T-helper 2 cell (primary cell): ENCODE data around the gene GRPEL2.

ENCODE experiments used
- DNase-seq, 5 experiments: peaks; one replicate each; pipeline versions ENCODE4 v3.0.0 to v3.0.0-alpha.2; 2012 to 2022

Gene GRPEL2

DNA sequence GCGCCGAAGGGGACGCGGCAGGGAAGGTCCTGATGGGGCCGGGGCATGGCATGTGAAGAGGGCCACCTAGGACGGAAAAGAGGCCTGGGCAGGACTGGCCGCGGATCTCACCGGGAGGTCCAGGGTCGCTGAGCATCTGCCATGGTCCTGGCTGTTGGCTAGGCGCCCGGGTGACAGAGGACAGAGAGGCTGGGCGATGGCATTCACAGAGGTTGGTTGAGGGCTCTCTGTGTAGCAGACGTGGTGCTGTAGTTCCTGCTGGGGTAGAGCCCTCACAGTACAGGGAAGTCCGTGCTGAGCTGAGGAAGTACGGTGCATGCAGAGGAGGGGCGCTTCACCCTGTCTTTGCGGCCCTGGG lies 13.0 kb downstream of the GRPEL2 start:
- DNase-seq, result peak in 3 of 5 experiments; percentile 18 to 50 (median 21)

DNA sequence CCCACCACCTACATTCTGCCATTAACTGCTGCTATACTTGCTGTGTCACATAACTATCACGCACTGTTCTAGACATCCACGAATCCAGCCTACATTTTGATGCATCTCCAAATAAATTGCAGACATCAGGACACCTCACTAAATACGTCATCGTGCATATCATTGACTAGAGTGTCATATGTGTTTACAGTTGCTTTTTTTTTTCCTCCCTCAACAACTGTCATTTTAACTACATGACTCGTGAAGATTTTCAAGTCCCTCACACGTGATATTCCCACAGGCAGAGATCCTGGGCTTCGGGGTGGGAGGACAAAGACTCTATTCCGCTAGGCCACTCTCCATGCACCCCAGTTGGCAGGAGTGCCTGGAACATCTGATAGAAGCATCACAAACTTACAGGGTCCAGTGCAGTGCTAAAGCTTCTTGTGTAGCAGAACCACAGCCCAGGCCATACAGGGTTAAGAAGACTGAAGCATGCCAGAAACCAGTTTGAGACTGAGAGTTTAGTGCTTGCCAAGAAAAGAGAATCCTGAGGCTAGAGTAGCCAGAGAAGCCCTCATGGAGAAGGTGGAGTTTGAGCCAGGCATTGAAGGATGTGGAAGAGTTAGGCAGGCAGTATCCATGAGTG lies 13.7 kb downstream of the GRPEL2 start:
- DNase-seq, result no peak

DNA sequence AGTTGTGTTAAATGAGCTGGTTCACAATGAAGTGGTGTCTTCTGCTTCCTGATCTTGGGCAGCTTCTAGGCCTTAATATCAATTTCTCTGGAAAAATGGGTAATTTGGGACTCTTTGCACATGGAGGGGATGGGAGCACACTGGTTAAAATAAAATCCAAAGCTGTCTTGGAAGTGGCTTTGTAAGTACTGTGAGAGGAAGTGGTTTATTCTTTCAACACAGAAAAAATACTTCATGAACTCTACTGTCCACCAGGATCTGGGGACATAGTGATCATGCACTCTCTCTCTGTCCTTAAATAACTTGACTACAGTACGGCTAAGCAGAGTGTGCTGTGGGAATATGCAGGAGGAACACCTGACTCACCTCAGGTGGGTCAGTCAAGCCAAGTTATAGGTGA lies 15.0 kb downstream of the GRPEL2 start:
- DNase-seq, result no peak

DNA sequence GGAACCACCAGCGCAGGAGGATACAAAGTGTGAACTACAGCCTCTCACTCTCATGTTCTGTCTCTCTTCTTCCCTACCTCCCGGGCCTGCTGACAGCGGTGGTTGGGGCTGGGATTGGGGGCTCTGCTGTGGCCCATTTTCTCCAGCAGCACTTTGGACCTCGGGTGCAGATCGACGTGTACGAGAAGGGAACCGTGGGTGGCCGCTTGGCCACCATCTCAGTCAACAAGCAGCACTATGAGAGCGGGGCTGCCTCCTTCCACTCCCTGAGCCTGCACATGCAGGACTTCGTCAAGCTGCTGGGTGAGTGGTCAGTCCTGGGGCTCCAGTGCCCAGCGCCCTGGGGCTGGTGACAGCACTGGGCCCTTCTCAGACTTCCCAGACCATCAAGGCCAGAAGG lies 17.2 kb downstream of the GRPEL2 start:
- no peak for DNase-seq

DNA sequence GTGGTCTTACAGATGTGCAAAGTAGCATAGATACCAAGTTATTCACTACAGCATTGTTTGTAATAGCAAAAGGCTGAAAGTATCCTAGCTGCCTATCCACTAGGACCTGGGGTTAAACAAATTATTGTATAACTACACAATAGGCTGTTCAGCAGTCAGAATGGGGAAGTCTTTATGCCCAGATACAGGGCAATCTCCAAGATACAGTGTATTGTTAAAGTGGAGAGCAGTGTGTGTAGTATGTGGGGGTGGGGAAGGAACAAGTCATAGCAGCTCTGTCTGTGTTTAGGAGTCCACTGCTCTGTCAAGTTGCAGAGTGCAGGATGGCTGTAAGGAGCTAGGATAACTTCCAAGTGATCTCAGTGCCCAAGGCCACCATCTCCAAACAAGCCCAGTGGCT lies 18.1 kb downstream of the GRPEL2 start:
- DNase-seq, result no peak

DNA sequence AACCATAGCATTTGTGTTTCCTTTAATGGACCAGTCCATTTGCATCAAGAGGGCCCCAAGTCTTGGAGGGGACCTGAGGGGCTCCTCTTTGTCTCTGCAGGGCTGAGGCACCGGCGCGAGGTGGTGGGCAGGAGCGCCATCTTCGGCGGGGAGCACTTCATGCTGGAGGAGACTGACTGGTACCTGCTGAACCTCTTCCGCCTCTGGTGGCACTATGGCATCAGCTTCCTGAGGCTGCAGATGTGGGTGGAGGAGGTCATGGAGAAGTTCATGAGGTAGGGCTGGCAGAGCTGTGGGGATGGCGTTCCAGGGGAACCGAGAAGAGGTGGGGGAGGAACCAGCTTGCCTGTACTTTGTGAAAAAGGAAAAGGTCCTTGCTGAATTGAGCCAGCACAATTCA lies 18.6 kb downstream of the GRPEL2 start:
- no peak for DNase-seq

DNA sequence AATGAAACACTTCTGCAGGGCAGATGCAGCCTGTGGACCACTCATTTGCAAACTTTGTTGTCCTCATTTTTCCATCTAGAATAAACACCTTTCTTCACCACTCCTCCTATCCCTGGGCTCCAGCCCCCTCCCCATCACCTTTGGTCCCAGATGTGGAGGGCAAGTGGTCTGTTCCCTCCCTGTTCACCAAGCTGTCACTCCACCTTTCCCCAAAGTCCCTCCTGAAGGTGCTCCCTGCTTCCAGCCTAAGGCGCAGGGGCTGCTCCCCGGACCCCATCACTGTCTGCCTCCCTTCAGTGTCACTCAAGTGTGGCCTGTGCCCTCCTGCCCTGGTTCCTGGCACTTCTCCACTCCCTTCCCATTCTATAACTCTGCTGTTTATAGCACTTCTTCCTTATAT lies 19.4 kb downstream of the GRPEL2 start:
- no peak for DNase-seq

DNA sequence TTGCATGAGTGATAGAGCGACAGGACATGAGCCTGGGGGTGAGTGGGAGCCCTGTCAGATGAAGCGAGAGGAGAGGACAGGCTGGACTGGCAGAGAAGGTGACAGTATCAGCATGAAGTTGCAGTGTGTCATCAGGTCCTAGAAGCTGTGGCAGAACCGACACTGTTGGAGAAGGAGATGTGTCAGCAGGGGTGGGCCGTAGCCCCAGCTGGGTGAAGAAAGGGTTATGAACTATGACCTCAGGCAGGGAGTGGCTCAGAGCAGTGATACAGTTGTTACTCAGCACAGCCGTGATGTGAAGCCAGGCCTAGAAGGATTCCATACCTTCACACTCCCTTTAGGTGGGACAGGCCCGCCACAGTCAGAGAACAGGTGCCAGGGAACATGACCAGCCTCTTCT lies 20.1 kb downstream of the GRPEL2 start:
- DNase-seq, result no peak

DNA sequence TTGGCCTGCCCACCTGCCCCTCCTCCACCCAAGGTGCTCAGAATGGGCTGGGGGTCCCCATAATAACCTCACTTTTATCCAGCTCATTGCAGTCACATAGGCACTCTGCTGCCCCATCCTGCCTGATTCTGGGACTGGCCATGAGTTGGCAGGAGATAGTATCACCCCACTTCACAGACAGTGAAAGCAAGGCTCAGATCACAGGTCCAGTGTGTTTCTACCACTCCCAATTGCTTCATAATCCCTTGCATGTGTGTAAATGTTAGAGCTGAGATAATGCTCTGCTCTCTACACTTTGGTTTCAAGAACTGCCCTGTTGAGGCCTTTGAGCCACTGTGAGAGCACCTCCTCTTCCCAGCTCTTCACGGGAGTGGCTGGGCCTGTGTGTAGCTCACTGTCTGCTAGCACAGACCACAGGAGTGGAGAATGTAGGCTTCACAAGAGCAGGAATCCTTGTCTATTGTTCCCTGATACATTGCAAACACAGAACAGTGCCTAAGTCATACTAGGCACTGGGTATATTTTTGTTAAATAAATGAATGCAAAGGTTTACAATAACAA lies 20.9 kb downstream of the GRPEL2 start:
- DNase-seq, result no peak

DNA sequence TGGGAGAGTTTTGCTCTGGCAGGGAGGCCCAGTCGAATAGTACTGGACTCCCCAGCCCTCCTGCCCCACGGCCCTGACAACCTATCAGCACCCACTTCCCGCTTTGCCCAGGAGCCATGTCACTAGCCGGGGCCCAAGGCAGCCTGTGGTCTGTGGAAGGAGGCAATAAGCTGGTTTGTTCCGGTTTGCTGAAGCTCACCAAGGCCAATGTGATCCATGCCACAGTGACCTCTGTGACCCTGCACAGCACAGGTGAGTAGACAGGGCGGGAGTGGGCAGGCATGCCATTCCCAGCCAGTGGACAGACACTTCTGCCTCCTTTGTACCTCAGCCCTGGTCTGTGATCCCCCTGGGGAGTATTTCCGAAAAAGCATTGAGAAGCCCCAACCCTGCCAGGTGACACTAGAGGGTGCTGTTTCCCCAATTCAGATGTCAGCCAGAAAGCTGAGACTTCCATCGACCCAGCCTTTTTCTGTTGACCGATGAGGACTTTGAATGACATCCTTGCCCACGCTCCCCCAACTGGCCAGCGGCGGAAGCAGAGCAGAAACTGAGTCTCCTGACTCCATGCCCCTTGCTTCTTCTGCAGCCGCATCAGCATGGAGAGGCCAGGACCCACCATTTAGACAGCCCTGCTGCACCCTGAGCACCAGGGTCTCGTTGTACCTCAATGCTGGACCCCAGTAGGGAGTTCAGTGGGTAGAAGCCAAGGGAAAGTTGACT lies 22.1 kb downstream of the GRPEL2 start:
- peak in 3 of 5 experiments; percentile 31 to 55 (median 32) for DNase-seq

DNA sequence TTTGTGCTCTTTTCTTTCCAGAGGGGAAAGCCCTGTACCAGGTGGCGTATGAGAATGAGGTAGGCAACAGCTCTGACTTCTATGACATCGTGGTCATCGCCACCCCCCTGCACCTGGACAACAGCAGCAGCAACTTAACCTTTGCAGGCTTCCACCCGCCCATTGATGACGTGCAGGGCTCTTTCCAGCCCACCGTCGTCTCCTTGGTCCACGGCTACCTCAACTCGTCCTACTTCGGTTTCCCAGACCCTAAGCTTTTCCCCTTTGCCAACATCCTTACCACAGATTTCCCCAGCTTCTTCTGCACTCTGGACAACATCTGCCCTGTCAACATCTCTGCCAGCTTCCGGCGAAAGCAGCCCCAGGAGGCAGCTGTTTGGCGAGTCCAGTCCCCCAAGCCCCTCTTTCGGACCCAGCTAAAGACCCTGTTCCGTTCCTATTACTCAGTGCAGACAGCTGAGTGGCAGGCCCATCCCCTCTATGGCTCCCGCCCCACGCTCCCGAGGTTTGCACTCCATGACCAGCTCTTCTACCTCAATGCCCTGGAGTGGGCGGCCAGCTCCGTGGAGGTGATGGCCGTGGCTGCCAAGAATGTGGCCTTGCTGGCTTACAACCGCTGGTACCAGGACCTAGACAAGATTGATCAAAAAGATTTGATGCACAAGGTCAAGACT lies 22.8 kb downstream of the GRPEL2 start:
- no peak for DNase-seq

DNA sequence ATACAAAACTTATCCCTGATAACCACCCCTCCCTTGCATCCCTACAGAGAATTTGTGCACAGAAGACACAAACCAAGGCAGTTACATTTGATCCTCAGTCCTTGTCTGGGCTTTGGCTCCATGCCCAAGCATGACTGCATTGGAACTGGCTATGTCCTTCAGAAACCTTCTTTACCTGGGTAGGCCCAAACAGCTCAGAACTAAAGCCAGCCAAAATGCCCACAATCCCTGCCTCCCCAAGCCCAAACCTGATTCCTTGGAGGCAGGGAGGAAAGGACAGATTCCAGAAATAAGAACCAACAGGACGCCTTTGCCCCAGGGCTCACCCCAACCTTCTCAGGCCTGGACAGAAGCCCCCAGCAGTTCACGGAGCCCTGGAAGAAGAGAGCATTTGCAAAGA lies 25.6 kb downstream of the GRPEL2 start:
- DNase-seq, result no peak

DNA sequence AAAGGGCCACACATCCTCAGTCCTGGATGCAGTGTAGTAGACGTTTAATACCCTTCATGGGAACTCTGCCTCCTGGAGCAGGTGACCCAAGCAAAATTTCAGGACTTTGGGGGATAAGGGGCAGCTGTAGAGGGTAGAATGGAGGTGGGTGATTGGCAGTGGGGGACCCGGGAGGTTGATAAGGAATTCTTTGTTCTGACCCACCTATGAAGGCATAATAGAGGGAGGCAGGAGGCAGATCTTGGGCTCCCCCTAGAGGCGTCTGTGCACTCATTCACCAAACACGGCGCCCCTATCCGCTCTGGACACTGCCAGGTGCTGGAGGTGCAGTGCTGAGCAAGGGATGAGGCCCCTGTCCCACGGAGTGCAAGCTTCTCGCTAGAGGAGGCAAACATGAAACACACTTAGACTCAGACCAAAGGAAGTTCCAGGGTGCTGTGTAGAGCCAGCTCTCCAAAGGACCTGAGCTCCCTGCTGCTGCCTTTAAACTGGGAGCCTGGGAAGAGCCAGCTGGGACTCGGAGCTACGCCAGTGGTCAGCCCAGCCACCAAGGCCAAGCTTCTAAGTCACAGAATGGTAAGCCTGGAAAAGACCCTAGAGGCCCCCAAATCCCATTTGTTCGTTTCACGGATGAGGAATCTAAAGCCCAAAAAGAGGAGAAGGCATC lies 26.1 kb downstream of the GRPEL2 start:
- peak; percentile 34 to 66 (median 42) for DNase-seq

DNA sequence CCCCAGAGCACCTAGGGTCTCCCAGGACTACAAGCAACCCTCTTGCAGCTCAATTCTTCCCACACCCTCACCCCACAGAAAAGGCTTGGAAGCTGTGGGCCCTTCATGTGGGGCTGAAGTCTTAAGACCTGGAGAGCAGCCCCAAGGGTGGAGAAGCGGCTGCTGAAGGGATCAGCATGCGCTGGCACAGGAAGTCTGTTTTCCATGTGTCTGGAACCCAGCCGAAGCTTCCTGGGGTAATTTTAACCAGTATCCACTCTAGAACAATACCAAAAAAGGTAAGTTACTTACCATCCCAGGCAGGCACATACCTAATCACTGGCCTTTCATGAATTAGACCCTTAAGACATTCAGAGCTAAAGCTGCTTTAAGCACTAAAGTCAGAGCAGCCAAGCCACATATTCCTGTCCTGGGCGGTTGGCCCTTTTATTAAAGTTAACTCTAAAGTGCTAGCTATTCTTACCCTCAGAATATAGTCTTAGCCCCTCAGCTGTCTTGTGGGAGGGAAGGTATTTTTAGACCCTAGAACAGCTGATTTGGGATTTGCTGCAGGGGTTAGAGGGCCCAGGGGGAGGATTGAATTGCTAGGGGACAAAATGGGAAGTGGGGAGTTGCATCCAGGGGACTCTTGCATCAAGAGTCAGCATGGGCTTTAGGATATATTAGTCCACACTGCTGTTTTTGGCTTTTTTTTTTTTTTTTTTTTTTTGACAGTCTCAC lies 26.9 kb downstream of the GRPEL2 start:
- no peak for DNase-seq

DNA sequence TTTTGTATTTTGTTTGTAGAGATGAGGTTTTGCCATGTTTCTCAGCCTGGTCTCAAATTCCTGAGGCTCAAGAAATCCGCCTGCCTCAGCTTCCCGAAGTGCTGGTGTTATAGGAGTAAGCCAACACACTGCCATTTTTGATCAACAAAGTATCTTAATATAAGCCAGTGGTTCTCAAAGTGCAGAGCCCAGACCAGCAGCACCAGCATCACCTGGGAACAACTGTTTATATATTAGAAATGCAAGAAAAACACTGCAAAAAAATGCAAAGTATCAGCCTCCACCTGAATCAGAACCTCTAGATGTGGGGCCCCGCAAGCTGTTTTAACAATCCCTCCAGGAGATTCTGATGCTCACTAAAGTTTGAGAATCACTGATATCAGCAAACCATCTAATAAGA lies 27.6 kb downstream of the GRPEL2 start:
- DNase-seq, result no peak

DNA sequence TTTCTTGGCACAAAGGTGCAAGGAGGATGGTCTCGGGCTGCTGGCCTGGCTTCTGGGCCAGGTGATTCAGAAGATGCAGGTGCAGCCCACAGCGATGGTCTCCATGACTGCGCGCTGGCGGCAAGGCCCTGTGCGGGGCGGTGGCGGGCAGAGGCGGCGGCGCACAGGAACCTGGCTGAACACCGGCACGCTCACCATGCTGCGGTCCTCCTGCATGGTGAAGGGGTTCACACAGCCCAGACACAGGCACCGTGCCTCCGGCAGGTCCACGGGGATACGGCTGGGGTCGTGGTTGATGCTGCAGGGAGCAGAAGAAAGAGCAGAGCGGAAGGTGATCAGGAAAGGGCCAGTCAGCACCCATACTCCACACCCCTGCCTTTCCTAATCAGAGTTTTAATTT lies 29.0 kb downstream of the GRPEL2 start:
- no peak for DNase-seq

DNA sequence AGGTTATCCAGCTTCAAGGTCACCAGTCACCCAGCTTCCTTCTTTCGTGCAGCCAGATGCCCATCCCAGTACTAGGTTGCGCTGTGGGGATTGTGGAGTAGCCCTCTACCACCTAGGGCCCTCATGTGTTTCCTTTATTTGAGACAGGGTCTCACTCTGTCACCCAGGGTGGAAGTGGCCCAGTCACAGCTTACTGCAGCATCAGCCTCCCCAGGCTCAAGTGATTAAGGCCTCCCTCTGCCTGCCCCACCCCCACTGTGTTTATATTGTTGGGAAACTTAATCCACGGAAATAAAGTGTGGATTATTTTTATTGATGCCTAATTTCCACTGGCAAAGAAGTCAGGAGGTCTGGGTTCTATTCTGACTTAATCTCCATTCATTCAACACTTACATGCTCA lies 29.5 kb downstream of the GRPEL2 start:
- no peak for DNase-seq

DNA sequence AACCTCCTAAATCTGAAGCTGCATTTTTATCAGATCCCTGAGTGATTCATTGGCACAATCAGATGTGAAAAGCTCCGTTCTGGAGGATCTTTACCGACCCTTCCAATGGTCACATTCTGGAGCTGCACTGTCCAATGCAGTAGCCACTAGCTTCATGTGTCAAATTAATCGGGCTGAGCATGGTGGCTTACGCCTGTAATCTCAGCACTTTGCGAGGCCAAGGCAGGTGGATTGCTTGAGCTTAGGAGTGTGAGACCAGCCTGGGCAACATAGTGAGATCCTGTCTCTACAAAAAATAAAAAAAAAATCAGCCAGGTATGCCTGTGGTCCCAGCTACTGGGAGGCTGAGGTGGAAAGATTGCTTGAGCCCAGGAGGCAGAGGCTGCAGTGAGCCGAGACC lies 30.1 kb downstream of the GRPEL2 start:
- no peak for DNase-seq

DNA sequence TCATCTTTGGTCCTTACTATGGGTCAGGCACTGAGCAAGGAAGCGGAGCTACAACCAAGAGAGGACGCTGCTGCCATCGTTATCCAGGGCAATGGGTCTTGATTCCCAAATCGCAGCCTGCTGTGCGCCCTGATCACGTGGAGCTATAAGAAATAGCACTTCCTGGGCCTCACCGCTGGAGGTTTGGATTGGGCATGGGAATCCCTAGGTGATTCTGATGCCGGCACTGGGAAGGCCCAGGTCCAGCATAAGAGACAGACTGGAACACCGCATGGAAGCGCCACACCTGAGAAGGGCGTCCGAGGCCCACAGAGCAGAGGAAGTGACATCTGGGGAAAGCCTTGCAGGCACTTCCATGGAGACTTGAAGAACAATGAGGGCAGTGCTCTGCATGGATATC lies 30.8 kb downstream of the GRPEL2 start:
- no peak for DNase-seq

DNA sequence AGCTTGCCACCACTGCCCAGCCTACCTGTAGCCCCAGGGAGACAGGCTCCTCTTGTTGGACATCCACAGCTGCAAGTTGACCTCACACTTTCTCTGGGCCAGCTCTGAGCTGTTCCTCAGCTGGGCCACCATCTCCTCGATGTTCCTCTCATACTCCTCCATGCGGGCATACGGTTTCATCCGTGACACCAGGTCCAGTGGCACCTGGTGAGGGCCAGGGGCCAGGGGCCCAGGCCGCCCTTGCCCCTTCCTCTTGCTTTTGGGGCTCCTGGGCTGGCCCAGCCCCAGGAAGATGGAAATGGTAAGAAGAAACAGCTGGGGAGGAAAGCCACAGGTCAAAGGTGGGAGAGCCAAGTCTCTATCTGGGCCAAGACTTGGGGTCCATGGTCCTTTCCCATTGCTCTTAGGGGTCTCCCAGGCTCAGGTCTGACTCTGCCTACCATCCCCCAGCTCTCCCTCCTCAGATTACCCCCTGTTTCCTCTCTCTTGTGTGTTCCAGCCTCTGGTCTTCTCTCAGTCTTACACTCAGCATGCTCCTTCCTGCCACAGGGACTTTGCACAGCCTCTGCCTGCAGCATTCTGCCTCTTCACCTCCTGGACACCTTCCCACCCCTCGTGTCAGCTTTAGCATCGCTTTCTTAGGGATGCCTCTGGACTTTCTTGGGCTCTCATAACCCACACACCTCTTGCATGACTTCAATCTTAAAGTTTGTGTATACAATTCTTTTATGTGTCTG lies 31.6 kb downstream of the GRPEL2 start:
- DNase-seq, result no peak

DNA sequence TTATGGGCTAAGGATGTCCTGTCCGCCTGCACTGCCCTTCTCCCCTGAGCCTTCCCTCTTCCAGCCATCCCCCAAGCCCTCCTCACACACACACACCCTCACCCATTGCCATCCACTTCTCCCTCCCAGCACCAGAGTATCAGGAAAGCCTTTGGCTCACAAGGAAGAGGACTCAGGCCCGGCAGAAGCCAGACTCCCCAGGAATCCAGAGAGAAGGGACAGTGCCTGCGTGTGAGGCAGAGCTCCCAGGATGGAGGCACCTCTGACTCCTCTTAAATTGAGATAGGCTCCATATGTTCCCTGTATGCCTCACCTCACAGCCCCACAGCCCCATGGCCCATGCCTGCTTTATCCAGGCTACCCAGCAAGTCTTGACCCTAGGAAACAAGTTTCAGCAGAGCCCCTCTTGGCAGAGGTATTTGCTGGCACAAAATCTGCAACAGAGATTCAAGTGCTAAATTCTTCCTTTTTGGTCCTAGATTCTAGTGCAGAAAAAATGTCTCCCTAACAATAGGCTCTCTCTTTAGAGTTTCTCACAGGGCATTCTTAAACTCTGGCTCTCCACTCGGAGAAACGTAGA lies 33.0 kb downstream of the GRPEL2 start:
- no peak for DNase-seq
